Uterus (tissue), 4 donors: ENCODE results near the gene HOOK2. TPM values are rescaled to one million over a fixed set of nuclear protein-coding genes. Genes with fewer than 3 reads are reported as not detected.

Source experiments
- DNase-seq, 2 donors: peaks; one replicate each; pipeline ENCODE4 v3.0.0-alpha.2; 2019 to 2020
- H3K27ac ChIP-seq, 2 donors: fragments of 200-600 bp; sonication (generic); 1 replicate in 1 of 2; 2 replicates in 1 of 2; pipeline ENCODE4 v1.5.1; 2016 to 2018
- H3K27me3 ChIP-seq, 2 donors: fragments of 200-600 bp; sonication (generic); one replicate each; pipeline ENCODE4 v1.5.1; 2018 to 2019; ENCODE audit warnings: control low read depth in 1 of 2
- H3K36me3 ChIP-seq, 2 donors: fragments of 200-600 bp; sonication (generic); one replicate each; pipeline ENCODE4 v1.5.1; 2019; ENCODE audit warnings: control low read depth in 1 of 2
- H3K4me1 ChIP-seq, 2 donors: fragments of 200-600 bp; sonication (generic); one replicate each; pipeline ENCODE4 v1.5.1; 2018 to 2019; ENCODE audit warnings: control low read depth in 1 of 2
- H3K4me3 ChIP-seq, 2 donors: fragments of 200-600 bp; sonication (generic); 1 replicate in 1 of 2; 2 replicates in 1 of 2; pipeline ENCODE4 v1.5.1; 2018 to 2019; ENCODE audit warnings: mild to moderate bottlenecking in 1 of 2
- H3K9me3 ChIP-seq, 2 donors: fragments of 200-600 bp; sonication (generic); one replicate each; pipeline ENCODE4 v1.5.1; 2019; ENCODE audit warnings: control low read depth in 1 of 2
- POLR2A ChIP-seq, 2 donors: fragments of 450-650 bp; IDR thresholded peaks; one replicate each; pipeline ENCODE4 v1.6.1; 2016; ENCODE audit warnings: antibody characterized with exemption in 2 of 2, mild to moderate bottlenecking in 1 of 2, moderate library complexity in 1 of 2
- intact Hi-C: fragments of 100-400 bp; cut with DNase I; formaldehyde crosslinking; loops from one replicate; pipeline ENCODE4 v1.15.1; 2023; ENCODE audit warnings: low total_unique reads
- total RNA-seq, 4 donors: library from RNA; depleted of rRNA in 3 of 4; stranded (reverse); fragments of >200 nt in 3 of 4; gene quantifications; one replicate each; pipeline versions ENCODE4 v1.1.0 to v1.2.4, GENCODE V29; 2014 to 2023
- TF ChIP-seq, protein P1 (sequence below), 4 experiments: fragments of 200-600 bp in 2 of 4; fragments of 450-650 bp in 2 of 4; sonication (generic) in 2 of 4; IDR thresholded peaks; one replicate each; pipeline ENCODE4 v1.5.1; 2016 to 2019; ENCODE audit warnings: antibody characterized with exemption in 4 of 4, mild to moderate bottlenecking in 2 of 4, moderate library complexity in 1 of 4
- donor health status: DM: yes; HTN: yes; CAD: no.

The HOOK2 gene
- total RNA-seq, 4 donors from 2014 or later, result 0.59 to 37.5 (median 14.0) TPM

- peak overlapping the region; percentile 9 to 28 for H3K4me3 ChIP-seq
- H3K4me1 ChIP-seq, result peaks cover 0 to 6% of the 10 kb centered on the region in 2 donors
- H3K27ac ChIP-seq, result no peak overlapping the region
- H3K36me3 ChIP-seq, result no peaks in the 10 kb centered on the region
- no peaks in the 10 kb centered on the region for H3K27me3 ChIP-seq
- no peaks in the 10 kb centered on the region for H3K9me3 ChIP-seq
- intact Hi-C loops, result no loop called here
- TF ChIP-seq, protein P1, sequence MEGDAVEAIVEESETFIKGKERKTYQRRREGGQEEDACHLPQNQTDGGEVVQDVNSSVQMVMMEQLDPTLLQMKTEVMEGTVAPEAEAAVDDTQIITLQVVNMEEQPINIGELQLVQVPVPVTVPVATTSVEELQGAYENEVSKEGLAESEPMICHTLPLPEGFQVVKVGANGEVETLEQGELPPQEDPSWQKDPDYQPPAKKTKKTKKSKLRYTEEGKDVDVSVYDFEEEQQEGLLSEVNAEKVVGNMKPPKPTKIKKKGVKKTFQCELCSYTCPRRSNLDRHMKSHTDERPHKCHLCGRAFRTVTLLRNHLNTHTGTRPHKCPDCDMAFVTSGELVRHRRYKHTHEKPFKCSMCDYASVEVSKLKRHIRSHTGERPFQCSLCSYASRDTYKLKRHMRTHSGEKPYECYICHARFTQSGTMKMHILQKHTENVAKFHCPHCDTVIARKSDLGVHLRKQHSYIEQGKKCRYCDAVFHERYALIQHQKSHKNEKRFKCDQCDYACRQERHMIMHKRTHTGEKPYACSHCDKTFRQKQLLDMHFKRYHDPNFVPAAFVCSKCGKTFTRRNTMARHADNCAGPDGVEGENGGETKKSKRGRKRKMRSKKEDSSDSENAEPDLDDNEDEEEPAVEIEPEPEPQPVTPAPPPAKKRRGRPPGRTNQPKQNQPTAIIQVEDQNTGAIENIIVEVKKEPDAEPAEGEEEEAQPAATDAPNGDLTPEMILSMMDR (IDR thresholded peaks at IDR 0.05), result peak; percentile 55 to 83 (median 80)
- no peak for TF ChIP-seq POLR2A (IDR thresholded peaks at IDR 0.05)
- DNase-seq, result peak; percentile 49 to 73
Measured at GRCh38 chr19:12757544-12758274, 17.6 kb downstream of the HOOK2 start.

- intact Hi-C loops, result no loop called here
- H3K4me1 ChIP-seq, result peaks cover 0 to 6% of the 10 kb centered on the region in 2 donors
- H3K4me3 ChIP-seq, result no peak overlapping the region
- H3K27ac ChIP-seq, result no peak overlapping the region
- no peaks in the 10 kb centered on the region for H3K27me3 ChIP-seq
- no peak for TF ChIP-seq POLR2A (IDR thresholded peaks at IDR 0.05)
- TF ChIP-seq, protein P1 (IDR thresholded peaks at IDR 0.05), result no peak
- DNase-seq, result no peak
- no peaks in the 10 kb centered on the region for H3K9me3 ChIP-seq
- no peaks in the 10 kb centered on the region for H3K36me3 ChIP-seq
Measured at GRCh38 chr19:12756150-12756883, 19.0 kb downstream of the HOOK2 start.

DNA sequence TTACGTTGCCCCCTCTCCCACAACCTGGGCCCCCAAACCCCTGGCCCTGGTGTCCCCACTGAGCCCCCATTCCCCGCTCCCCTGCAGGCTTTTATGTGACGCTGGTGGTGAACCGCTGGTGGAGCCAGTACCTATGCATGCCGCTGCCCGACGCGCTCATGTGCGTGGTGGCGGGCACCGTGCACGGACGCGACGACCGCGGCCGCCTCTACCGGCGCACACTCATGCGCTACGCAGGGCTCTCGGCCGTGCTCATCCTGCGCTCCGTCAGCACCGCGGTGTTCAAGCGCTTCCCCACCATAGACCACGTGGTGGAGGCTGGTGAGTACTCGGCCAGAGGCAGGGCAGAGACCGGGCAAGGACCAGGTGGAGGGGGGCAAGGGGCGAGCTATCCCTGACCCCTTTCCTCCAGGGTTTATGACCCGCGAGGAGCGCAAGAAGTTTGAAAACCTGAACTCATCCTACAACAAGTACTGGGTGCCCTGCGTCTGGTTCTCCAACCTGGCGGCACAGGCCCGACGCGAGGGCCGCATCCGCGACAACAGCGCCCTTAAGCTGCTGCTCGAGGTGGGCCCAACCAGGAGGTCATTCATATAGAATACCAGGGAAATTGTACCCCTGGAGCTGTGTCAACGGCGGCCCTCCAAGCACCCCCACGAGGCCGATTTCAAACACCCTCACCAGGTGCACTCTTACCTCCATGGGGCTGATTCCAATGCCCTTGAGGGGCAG, 20.7 kb downstream of the HOOK2 start:
- no peak for DNase-seq
- no peak for TF ChIP-seq POLR2A (IDR thresholded peaks at IDR 0.05)
- TF ChIP-seq, protein P1 (IDR thresholded peaks at IDR 0.05), result no peak
- no peak overlapping the region for H3K4me3 ChIP-seq
- no peak overlapping the region for H3K27ac ChIP-seq
- no peaks in the 10 kb centered on the region for H3K36me3 ChIP-seq
- peaks cover 0 to 6% of the 10 kb centered on the region in 2 donors for H3K4me1 ChIP-seq
- no peaks in the 10 kb centered on the region for H3K9me3 ChIP-seq
- intact Hi-C loops, result no loop called here
- no peaks in the 10 kb centered on the region for H3K27me3 ChIP-seq

DNA sequence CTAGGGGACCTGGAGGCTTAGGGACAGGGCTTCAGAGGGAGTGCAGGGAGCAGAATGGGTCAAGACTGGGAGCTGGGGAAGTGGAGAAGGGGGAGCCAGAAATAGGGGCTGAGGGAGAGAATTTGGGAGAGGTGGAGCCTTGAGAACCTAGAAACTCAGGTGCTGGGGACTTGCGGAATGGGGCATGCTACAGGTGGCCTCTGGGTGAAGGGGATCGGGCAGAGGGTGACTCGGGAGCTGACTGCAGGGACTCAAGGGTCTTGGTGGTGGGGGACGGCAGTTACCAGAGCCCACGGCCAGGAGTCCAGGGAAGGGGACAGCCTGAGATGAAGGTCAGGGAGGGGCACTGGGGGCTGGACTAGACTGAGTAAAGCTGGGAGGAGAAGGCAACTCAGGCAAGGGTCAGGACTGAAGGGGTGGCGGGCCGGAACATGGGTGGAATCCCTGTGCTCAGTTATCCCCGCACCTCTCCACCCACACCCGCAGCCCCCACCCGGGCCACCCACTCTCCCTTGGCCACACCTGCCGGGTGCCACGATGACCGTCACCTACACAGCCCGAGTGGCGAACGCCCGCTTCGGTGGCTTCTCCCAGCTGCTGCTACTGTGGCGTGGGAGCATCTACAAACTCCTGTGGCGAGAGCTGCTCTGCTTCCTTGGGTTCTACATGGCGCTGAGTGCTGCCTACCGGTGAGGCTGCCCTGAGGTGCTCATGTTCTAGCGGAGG, 23.1 kb downstream of the HOOK2 start:
- Histone ChIP-seq H3K27me3 (no peaks in the 10 kb centered on the region), H3K36me3 (no peaks in the 10 kb centered on the region), H3K4me3 (no peak overlapping the region), H3K4me1 (peaks cover 0 to 2% of the 10 kb centered on the region in 2 donors), H3K27ac (no peak overlapping the region), H3K9me3 (peaks cover 0 to 9% of the 10 kb centered on the region in 2 donors)
- intact Hi-C loops, result no loop called here
- TF ChIP-seq POLR2A (IDR thresholded peaks at IDR 0.05), result no peak
- TF ChIP-seq, protein P1 (IDR thresholded peaks at IDR 0.05), result no peak
- DNase-seq, result no peak
